Adrenal gland (tissue), 5 donors: ENCODE data around the gene SLC8A3.

Experiments used
- POLR2A ChIP-seq, 2 donors: fragments of 450-650 bp; IDR thresholded peaks; one replicate each; pipeline ENCODE4 v1.6.1; 2017; ENCODE audit warnings: antibody characterized with exemption in 2 of 2, mild to moderate bottlenecking in 2 of 2, moderate library complexity in 1 of 2
- TF ChIP-seq, protein P1 (sequence below), 6 experiments: fragments of 450-650 bp in 4 of 6; fragments of 200-600 bp in 2 of 6; sonication (generic) in 1 of 6; IDR thresholded peaks; 1 replicate in 5 of 6; 2 replicates in 1 of 6; pipeline versions ENCODE4 v1.5.1 to v1.8.0; 2016 to 2021; ENCODE audit warnings: antibody characterized with exemption in 6 of 6, mild to moderate bottlenecking in 2 of 6, moderate library complexity in 1 of 6
- donor health status: DM: no; HTN: no; CAD: no.

DNA sequence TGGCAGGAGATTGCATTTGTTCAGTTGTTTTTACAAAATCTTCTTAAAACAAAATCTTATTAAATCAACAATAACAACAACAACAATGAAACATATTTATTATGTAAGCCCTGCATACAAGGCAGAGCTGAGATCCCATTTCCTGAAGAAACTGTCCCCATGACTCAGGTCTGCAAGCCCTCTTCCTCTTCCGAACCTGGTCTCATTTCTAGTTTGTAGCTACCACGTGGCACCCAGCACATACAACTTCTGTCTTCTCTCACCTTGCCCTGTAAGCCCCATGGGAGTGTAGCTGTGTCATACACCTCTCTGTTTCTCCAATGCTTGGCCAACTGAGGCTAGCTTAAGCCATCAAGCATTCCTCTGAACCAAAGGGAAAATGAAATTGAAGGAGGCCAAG lies 106.4 kb downstream of the SLC8A3 start:
- TF ChIP-seq, protein P1, sequence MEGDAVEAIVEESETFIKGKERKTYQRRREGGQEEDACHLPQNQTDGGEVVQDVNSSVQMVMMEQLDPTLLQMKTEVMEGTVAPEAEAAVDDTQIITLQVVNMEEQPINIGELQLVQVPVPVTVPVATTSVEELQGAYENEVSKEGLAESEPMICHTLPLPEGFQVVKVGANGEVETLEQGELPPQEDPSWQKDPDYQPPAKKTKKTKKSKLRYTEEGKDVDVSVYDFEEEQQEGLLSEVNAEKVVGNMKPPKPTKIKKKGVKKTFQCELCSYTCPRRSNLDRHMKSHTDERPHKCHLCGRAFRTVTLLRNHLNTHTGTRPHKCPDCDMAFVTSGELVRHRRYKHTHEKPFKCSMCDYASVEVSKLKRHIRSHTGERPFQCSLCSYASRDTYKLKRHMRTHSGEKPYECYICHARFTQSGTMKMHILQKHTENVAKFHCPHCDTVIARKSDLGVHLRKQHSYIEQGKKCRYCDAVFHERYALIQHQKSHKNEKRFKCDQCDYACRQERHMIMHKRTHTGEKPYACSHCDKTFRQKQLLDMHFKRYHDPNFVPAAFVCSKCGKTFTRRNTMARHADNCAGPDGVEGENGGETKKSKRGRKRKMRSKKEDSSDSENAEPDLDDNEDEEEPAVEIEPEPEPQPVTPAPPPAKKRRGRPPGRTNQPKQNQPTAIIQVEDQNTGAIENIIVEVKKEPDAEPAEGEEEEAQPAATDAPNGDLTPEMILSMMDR (IDR thresholded peaks at IDR 0.05) = no peak
- no peak for TF ChIP-seq POLR2A (IDR thresholded peaks at IDR 0.05)
